GM19238 (cell line): ENCODE data around the gene NAV3.

ENCODE experiments used
- DNase-seq: peaks from one replicate; pipeline ENCODE4 v3.0.0; 2011; ENCODE audit warnings: low spot score; ENCODE audit not compliant: insufficient read length

NAV3 gene

GRCh38 chr12:78119351-78119918 lies 288.7 kb downstream of the NAV3 start:
- DNase-seq = no peak

GRCh38 chr12:78120306-78120705 lies 289.6 kb downstream of the NAV3 start:
- no peak for DNase-seq

DNA sequence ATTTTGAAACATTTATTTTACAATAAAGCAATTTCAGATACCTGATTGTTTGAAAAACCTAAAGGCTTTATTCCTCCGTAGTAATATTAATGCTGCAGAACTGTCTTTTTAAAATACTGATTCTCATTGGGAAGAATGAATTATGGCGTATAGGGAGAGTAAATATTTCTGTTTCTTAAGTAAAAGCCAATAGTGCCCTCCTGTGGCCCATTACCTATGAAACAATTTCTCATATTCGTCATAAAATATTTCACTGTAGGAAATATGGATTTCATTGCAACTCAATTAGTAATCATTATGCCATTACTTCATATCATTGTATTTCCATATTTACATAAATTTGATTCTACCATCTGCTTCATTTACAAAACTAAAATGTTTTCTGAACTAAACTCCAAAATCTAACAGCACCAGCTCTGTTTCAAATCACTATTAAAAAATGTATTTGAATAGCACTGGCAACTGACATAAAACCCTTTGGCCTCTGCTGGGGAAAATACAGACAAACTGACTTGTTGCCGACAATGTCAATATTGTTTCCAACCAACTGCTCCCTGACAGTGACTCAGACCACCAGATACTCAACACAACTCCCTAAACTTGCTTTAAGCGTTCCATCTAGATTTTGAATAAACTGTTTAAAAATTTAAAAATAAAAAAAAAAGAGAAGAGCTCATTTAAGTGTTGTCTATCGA lies 290.3 kb downstream of the NAV3 start:
- DNase-seq = no peak

DNA sequence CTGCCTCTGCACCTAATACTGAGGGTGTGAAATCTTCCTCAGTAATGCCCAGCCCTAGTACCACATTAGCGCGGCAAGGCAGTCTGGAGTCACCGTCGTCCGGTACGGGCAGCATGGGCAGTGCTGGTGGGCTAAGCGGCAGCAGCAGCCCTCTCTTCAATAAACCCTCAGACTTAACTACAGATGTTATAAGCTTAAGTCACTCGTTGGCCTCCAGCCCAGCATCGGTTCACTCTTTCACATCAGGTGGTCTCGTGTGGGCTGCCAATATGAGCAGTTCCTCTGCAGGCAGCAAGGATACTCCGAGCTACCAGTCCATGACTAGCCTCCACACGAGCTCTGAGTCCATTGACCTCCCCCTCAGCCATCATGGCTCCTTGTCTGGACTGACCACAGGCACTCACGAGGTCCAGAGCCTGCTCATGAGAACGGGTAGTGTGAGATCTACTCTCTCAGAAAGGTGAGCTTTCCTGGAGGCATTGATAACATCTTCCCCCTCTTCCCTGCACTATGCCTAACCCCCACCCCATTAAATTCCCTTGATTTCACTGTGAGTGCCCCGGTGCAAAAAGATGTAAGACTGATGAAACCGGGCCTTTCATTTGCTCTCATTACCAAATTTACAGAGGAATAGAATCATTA lies 291.4 kb downstream of the NAV3 start:
- DNase-seq = no peak

DNA sequence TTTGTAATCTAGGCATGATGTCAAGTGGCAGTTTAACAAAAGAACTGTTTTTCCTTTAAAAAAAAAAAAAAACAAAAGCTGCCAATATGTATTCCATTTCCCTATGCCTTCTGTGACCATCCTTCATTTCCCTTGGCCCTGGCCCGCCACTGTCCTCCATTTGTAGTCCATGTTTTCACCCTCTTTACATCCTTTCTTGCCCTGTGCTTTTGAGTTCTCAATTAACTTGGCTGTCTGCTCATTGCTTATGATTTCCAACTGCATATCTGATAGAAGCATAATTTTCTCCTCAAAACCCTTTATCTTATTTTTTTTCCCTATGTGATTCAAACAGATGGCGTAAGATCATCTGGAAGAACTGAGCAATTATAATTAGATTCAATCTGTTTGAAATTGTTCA lies 297.5 kb downstream of the NAV3 start:
- DNase-seq = no peak

- no peak for DNase-seq
These were observed 313.0 kb downstream of the NAV3 start for GRCh38 chr12:78143717-78144116.

- no peak for DNase-seq
These were observed 314.7 kb downstream of the NAV3 start for GRCh38 chr12:78145398-78145797.

- DNase-seq = no peak
These were observed 315.7 kb downstream of the NAV3 start for GRCh38 chr12:78146365-78146772.

DNA sequence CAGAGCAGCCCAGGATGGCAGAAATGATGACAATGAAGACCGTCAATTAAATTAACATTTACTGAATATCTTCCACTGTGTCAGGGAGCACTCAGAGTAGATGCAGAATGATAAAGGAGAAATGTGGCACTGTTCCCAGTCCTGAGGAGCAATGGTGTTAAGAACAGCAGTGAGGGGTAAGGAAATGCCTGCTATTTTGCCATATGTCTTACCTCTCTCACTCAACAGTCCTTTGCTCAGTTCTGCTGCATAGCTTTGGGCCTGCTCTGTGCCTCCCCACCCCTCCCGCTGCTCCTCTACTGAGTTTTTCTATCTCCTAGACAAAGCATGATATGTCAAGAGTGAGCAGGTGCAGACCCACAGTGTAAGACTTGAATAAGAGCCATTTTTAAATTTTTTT lies 318.8 kb downstream of the NAV3 start:
- DNase-seq = no peak

DNA sequence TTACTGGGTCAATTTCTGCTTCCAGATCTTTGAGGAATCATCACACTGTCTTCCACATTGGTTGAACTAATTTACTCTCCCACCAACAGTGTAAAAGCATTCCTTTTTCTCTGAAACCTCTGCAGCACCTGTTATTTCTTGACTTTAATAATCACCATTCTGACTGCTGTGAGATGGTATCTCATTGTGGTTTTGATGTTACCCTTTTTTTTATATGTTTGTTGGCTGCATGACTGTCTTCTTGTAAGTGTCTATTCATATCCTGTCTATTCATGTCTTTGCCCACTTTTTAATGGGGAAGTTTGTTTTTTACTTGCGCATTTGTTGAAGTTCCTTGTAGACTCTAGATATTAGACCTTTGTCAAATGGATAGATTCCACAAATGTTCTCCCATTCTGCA lies 324.9 kb downstream of the NAV3 start:
- DNase-seq = no peak

DNA sequence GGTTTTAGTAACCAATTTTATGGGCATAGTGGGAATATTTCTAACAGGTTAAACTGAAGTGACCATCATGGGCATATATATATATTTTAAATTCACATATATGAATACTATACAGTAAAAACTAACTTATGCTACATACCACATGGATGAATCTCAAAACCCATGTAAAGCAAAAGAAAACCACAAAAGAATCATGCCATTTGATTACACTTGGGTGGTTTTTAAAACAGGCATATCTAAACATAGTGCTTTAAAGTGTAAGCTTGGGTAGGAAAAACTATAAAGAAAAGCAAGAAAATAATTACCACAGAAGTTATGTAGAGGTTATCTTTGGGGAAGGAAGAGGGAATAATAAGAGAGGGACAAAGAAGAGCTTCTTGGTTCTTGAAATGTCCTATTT lies 326.1 kb downstream of the NAV3 start:
- DNase-seq = no peak

GRCh38 chr12:78157199-78157598 lies 326.5 kb downstream of the NAV3 start:
- DNase-seq = no peak

- no peak for DNase-seq
These were observed 333.5 kb downstream of the NAV3 start for GRCh38 chr12:78164154-78164553.

- no peak for DNase-seq
These were observed 336.8 kb downstream of the NAV3 start for GRCh38 chr12:78167510-78167909.

- no peak for DNase-seq
These were observed 340.4 kb downstream of the NAV3 start for GRCh38 chr12:78171061-78171460.

GRCh38 chr12:78176643-78177042 lies 345.9 kb downstream of the NAV3 start:
- no peak for DNase-seq

DNA sequence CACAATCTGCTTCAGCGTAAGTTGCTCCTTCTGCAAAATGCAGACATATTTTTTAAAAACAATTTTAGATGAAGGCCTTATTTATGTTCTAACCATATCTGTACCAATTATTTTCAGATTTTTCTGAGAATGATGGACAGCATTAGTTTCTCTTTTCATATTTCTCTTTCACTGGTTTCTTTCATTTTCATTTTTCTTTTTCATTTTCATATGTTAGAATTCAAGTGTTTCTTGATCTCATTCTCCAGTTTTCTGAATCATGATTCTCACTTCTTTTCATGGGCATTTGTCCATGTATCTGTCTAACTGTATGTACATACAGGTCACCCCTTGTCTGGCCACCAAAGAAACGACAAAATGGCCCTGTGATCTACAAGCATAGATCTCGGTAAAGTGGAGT lies 346.6 kb downstream of the NAV3 start:
- DNase-seq = no peak

GRCh38 chr12:78179346-78179745 lies 348.7 kb downstream of the NAV3 start:
- DNase-seq = no peak

- DNase-seq = no peak
These were observed 351.0 kb downstream of the NAV3 start for GRCh38 chr12:78181544-78182162.

GRCh38 chr12:78183824-78184223 lies 353.1 kb downstream of the NAV3 start:
- no peak for DNase-seq

- DNase-seq = no peak
These were observed 354.4 kb downstream of the NAV3 start for GRCh38 chr12:78185109-78185508.

GRCh38 chr12:78185651-78186050 lies 355.0 kb downstream of the NAV3 start:
- DNase-seq = no peak

- no peak for DNase-seq
These were observed 356.0 kb downstream of the NAV3 start for GRCh38 chr12:78186670-78187069.
